ENCODE measurements around the gene ZNF474. TPM values are rescaled to one million over a fixed set of nuclear protein-coding genes. Genes with fewer than 3 reads are reported as not detected.

Gene ZNF474
- total RNA-seq, 2 donors from 2014 or later = 0.57 TPM; not detected in 1

DNA sequence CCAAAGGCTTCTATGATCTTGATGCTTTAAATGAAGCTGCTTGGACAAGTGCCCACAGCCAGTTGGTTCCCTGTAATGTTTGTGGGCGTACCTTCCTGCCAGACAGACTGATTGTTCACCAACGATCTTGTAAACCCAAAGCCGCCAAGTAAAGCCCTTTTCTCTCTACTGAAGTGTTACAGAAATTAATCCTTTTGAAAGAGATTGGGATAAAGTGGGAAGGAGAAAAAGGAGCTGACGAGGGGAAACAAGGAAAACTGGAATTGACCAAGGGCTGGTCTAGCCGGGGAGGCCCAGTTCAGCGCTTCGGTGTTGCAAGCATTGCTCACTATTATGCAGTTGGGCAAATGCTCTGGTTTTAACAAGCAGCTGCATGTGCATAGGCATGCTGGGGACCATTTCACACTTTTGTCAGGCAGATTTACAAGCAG lies 53.2 kb downstream of the ZNF474 start:
- DNase-seq = no peak
- H3K27ac Mint-ChIP-seq = no peak overlapping the region
- no peak overlapping the region for H3K4me3 Mint-ChIP-seq
- peaks cover 20% of the 10 kb centered on the region for H3K27me3 Mint-ChIP-seq
- no peak for ATAC-seq
- H3K4me1 Mint-ChIP-seq = peaks cover 2% of the 10 kb centered on the region
- no peaks in the 10 kb centered on the region for H3K9me3 ChIP-seq (ENCODE audit: control insufficient read depth, low read length, poor library complexity, severe bottlenecking)
- H3K36me3 Mint-ChIP-seq (ENCODE audit: low read depth) = no peaks in the 10 kb centered on the region

DNA sequence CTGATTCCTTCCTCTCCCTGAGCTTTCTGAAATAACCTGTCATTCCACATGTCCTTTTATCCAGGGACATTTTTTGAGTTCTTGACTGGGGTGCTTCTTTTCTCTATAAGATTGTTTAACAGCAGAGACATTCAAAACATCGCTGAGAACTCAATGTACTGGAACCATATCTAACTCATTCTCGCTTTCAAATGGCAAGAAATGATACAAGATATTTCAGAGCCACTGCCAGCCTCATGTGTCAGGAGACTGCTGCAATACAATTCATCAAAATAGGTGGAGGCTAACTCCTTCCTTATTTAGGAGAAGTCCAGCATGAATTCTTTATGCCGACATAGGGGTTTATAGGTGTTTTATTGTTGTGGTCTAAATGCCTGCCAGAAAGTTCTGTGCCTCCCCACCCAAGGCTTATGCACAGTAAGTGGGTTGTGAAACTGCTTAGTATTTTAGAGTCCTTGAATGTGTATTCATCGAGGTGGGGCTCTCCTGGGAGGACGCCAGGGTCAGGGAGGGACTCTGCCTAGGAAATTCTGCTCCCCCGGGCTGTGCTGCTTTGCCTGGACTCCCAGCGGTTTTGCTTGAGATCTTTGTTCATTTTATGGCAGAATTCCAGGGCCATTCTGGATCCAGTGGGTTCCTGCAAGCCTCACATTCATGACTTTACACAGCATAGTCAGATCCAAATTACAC lies 53.9 kb downstream of the ZNF474 start:
- Mint-ChIP-seq H3K27me3 (peaks cover 20% of the 10 kb centered on the region), H3K4me1 (peaks cover 2% of the 10 kb centered on the region), H3K4me3 (no peak overlapping the region), H3K27ac (no peak overlapping the region), H3K36me3 (ENCODE audit: low read depth) (no peaks in the 10 kb centered on the region)
- ATAC-seq (no peak), DNase-seq (no peak)
- H3K9me3 ChIP-seq (ENCODE audit: control insufficient read depth, low read length, poor library complexity, severe bottlenecking) = no peaks in the 10 kb centered on the region

DNA sequence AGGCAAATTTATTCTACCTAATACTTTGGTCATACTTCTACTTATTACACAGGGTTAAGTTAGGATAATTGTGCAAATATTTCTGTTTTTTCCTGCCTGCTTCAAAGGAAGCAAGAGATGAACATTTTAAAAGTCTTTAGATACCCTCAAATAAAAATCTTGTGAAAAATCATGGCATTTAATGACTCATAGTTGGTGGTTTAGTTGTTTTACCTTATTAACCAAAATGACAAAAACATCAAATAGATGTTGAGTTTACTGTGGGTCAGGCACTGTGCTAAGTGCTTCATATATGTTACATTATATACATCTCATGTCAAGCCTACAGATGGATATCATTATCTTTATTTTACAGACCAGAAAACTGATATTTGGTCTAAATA lies 54.4 kb downstream of the ZNF474 start:
- Mint-ChIP-seq H3K36me3 (ENCODE audit: low read depth) (no peaks in the 10 kb centered on the region), H3K27ac (no peak overlapping the region), H3K4me1 (peaks cover 2% of the 10 kb centered on the region), H3K27me3 (peaks cover 20% of the 10 kb centered on the region), H3K4me3 (no peak overlapping the region)
- no peaks in the 10 kb centered on the region for H3K9me3 ChIP-seq (ENCODE audit: control insufficient read depth, low read length, poor library complexity, severe bottlenecking)
- DNase-seq = no peak
- ATAC-seq = no peak

DNA sequence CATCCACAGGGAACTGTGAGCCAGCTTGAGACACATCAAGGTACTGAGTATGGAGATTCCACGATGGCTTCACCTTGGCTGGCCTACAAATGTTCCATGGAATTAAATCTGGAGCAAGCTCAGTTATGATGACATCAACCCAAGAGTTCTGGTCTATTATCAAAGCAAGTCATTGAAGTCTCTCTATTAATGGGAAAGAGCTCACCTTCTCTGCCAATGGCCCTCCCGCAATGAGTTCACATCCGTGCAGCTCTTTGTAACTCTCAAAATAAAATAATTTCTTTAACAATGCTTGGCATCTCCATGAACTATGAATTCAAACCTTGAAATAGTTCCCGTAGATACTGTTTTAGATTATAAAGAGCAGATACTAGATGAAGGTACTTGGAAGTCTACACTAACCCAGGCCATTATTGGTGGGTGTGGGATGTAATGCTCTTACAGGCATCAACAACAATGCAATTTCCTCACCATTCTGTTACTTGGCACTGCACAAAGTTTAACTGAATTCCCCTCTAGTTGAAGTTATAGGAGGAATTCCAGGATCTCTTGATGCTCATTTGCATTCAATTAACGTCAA lies 55.4 kb downstream of the ZNF474 start:
- no peak for DNase-seq
- Mint-ChIP-seq H3K4me3 (no peak overlapping the region), H3K27ac (no peak overlapping the region), H3K36me3 (ENCODE audit: low read depth) (no peaks in the 10 kb centered on the region), H3K27me3 (peaks cover 27% of the 10 kb centered on the region), H3K4me1 (peaks cover 2% of the 10 kb centered on the region)
- no peak for ATAC-seq
- H3K9me3 ChIP-seq (ENCODE audit: control insufficient read depth, low read length, poor library complexity, severe bottlenecking) = no peaks in the 10 kb centered on the region

DNA sequence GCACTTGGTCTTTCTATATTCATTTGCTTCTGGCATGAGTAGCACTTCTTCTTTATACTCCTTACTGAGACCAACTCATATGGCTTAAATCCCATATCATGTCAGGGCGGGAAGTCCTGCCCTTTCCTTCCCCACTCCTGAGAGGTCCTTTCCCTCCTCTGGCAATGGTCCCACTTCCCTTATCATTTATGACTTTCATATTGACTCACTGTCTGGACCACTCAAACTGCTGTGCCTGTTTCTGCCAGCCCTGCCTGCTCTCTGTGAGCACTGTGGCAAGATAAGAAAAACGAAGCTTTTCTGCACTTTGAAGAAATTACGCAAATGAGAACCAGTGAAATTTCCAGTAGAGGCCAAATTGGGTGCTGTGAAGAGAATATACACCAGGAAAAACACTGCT lies 58.1 kb downstream of the ZNF474 start:
- H3K4me3 Mint-ChIP-seq = no peak overlapping the region

DNA sequence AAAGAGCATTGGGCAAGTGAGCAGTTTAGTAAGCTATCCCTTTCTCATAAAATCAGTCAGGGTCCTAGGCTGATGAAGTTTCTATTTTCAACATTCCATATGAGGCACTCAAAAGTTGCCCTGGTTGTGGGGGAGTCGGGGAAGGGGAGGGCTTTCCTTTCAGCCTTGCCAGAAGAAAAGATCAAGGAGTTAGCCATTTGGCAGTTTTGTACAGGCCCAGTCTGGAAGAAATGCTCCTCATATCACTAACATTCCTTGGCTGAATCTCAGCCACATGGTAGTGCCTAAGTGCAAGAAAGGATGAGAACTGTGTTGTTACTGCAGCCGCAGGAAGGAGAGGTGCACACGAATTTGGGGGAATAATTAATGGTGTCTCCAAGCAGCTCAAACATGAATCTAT lies 60.8 kb downstream of the ZNF474 start:
- Mint-ChIP-seq H3K27me3 (peaks cover 56% of the 10 kb centered on the region), H3K36me3 (ENCODE audit: low read depth) (no peaks in the 10 kb centered on the region), H3K4me1 (no peaks in the 10 kb centered on the region), H3K27ac (no peak overlapping the region), H3K4me3 (no peak overlapping the region)
- H3K9me3 ChIP-seq (ENCODE audit: control insufficient read depth, low read length, poor library complexity, severe bottlenecking) = no peaks in the 10 kb centered on the region
- DNase-seq = no peak
- no peak for ATAC-seq

More for the DNA sequence above, 58.1 kb downstream of the ZNF474 start:
- DNase-seq = no peak
- H3K27ac Mint-ChIP-seq = no peak overlapping the region
- no peaks in the 10 kb centered on the region for H3K9me3 ChIP-seq (ENCODE audit: control insufficient read depth, low read length, poor library complexity, severe bottlenecking)
- no peaks in the 10 kb centered on the region for H3K36me3 Mint-ChIP-seq (ENCODE audit: low read depth)
- peaks cover under 1% of the 10 kb centered on the region for H3K4me1 Mint-ChIP-seq
- ATAC-seq = no peak
- peaks cover 45% of the 10 kb centered on the region for H3K27me3 Mint-ChIP-seq

DNA sequence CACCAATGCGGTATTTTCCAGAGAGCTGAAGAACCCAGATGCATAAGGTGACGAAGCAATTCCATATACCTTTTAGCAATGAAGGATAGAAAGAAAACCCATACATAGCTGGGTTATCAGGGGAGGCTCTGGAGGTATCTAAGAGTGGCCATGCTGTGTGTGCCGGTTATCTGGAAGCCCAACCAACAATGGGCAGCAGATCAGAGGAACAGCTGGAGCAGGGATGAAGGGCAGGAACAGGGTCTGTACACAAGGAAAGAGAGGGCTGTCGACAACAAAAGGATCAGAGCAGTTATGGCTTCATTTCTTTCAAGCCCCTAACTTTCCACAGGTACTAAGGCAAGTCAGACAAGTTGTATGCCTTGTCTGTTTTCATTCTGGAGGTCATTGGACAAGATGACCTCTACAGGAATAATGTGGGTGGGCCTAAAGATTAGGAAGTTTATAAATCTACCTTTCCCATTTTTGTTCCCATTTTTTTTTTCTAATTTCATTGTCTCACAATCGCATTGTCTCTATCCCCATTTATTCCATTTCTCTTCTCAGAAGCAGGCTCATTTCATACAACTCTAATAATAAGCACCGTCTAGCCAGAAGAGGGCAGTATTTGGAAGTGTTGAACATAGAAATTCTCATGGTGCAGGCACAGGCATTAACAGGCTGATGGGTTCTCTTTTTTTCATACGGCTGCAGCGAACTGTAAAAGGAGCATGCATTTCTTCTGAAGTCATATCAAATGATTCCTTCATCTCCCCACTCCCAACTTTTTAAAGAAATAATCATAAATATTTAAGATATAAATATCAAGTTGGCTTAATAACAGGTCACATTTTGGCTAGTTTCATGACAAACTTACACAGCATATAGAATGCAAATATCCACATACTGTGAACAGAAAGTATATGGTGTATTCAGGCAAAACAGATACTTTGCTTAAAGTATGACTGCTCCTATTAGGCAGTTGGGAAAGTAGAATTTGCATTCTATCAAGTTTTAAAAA lies 63.5 kb downstream of the ZNF474 start:
- no peak for DNase-seq
- H3K27me3 Mint-ChIP-seq = peaks cover 65% of the 10 kb centered on the region
- H3K4me1 Mint-ChIP-seq = no peaks in the 10 kb centered on the region
- H3K36me3 Mint-ChIP-seq (ENCODE audit: low read depth) = no peaks in the 10 kb centered on the region
- peak overlapping the region; percentile 51 for H3K27ac Mint-ChIP-seq
- no peaks in the 10 kb centered on the region for H3K9me3 ChIP-seq (ENCODE audit: control insufficient read depth, low read length, poor library complexity, severe bottlenecking)
- no peak overlapping the region for H3K4me3 Mint-ChIP-seq
- ATAC-seq = no peak

DNA sequence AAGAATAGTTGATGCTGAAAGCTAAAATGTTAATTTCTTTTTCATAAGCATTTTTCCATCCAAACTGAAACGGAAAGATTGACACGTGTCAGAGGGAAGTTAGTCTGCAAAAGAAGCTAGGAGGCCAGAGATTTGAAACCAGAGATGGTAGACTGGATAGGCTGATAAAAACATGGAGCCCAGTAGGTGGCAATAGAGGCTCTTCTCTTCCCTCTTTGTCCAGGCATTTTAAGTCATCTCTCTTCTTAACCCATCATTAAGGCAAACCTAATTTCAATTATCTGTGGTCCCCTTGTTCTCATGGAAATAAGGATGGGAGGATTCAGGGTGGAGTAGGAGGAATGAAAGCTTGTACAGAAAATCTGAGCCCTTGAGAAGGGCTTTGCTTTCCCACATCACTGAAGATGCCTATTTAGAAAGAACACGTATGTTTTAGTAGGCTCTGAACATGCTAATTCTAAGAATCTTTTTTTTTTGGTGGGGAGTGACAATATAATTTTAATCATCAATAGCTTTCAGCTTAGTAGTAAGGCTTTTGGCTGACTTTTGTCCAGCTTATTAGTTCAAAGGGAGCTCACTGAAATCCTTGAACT lies 66.6 kb downstream of the ZNF474 start:
- ATAC-seq = no peak
- DNase-seq = no peak
- Mint-ChIP-seq H3K4me3 (no peak overlapping the region), H3K27me3 (peaks cover 63% of the 10 kb centered on the region), H3K4me1 (no peaks in the 10 kb centered on the region), H3K27ac (no peak overlapping the region), H3K36me3 (ENCODE audit: low read depth) (no peaks in the 10 kb centered on the region)
- H3K9me3 ChIP-seq (ENCODE audit: control insufficient read depth, low read length, poor library complexity, severe bottlenecking) = no peaks in the 10 kb centered on the region

DNA sequence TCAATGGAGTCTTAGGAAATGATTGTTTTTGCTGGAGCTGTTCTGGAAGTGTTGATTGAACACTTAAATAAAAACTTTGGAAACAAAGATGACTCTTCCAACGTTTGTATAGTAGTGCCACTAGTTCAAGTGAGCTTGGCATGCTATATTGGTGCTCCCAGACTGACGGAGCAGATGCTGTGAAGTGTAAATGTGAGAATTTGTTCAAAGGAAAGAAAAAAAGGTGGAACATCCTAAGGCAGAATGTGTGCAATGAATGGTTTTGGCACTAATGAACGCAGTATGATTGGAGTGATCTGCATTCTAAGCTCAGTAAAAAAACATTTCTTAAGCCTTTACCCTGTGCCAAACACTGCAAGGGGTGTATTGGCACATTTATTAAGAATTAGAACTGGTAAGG lies 69.8 kb downstream of the ZNF474 start:
- no peak for ATAC-seq
- Mint-ChIP-seq H3K4me3 (no peak overlapping the region), H3K27me3 (peaks cover 33% of the 10 kb centered on the region), H3K36me3 (ENCODE audit: low read depth) (no peaks in the 10 kb centered on the region), H3K4me1 (no peaks in the 10 kb centered on the region), H3K27ac (no peak overlapping the region)
- no peak for DNase-seq
- H3K9me3 ChIP-seq (ENCODE audit: control insufficient read depth, low read length, poor library complexity, severe bottlenecking) = no peaks in the 10 kb centered on the region

DNA sequence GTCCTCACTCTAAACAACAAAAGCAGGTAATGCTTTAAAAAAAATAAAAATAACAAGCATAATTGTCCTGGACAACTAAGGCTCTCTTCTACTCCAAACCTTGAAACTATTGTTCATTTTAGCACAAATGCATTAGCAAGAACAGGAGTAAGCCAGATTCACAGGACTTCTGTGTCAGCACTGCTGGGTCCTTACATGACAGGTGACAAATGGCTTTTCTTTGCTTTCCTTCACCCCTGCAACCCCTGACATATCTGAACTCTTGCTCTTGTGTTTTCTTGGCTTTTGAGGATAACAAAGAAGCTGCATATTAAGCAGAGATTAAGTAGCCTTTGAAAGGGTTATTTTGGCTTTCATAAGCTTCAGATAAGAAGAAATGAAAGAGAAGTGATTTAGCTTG lies 71.1 kb downstream of the ZNF474 start:
- Mint-ChIP-seq H3K27me3 (peaks cover 30% of the 10 kb centered on the region), H3K4me1 (no peaks in the 10 kb centered on the region), H3K36me3 (ENCODE audit: low read depth) (no peaks in the 10 kb centered on the region), H3K27ac (no peak overlapping the region), H3K4me3 (no peak overlapping the region)
- ATAC-seq (no peak), DNase-seq (no peak)
- H3K9me3 ChIP-seq (ENCODE audit: control insufficient read depth, low read length, poor library complexity, severe bottlenecking) = no peaks in the 10 kb centered on the region

DNA sequence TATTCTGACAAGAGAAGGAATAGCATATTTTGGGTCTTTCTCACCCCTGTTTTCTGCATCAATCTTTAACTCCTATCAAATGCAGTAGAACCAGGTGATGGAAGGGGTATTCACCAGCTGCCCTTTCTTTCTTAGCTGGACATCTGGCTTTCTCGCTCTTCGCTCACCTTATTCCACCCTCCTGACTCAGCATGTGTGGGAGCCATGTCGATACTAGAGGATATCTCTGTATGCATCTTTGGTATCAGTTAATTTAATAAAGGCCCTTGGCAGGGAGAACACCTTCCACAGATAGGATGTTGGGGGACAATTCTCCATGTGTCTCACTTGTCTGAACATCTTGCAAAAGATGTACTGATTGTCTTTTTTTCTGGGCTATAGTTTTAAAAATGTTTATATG lies 71.5 kb downstream of the ZNF474 start:
- no peaks in the 10 kb centered on the region for H3K36me3 Mint-ChIP-seq (ENCODE audit: low read depth)
- DNase-seq = no peak
- H3K9me3 ChIP-seq (ENCODE audit: control insufficient read depth, low read length, poor library complexity, severe bottlenecking) = no peaks in the 10 kb centered on the region
- no peak overlapping the region for H3K27ac Mint-ChIP-seq
- H3K4me1 Mint-ChIP-seq = no peaks in the 10 kb centered on the region
- H3K27me3 Mint-ChIP-seq = peaks cover 26% of the 10 kb centered on the region
- H3K4me3 Mint-ChIP-seq = no peak overlapping the region
- no peak for ATAC-seq

DNA sequence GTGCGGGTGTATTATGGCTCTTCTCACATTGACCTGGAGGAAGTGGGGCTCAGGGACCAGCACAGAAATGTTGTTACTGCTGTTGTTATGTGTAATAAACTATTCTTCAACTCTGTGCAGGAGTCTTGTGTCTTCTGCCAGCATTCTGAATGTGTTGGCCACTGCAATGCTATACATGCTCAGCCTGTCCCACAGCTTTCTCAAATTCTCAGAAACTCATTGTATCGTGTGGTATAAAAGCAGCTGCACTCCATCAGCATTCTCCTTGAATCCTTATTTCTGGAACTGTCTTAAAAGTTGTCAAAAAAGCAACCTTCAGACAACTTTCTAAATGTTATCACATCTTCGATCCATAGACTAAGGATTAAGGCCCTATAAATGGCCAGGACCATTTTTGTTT lies 72.0 kb downstream of the ZNF474 start:
- Mint-ChIP-seq H3K27me3 (peaks cover 21% of the 10 kb centered on the region), H3K4me3 (no peak overlapping the region), H3K27ac (no peak overlapping the region), H3K36me3 (ENCODE audit: low read depth) (no peaks in the 10 kb centered on the region), H3K4me1 (no peaks in the 10 kb centered on the region)
- ATAC-seq (no peak), DNase-seq (no peak)
- no peaks in the 10 kb centered on the region for H3K9me3 ChIP-seq (ENCODE audit: control insufficient read depth, low read length, poor library complexity, severe bottlenecking)

DNA sequence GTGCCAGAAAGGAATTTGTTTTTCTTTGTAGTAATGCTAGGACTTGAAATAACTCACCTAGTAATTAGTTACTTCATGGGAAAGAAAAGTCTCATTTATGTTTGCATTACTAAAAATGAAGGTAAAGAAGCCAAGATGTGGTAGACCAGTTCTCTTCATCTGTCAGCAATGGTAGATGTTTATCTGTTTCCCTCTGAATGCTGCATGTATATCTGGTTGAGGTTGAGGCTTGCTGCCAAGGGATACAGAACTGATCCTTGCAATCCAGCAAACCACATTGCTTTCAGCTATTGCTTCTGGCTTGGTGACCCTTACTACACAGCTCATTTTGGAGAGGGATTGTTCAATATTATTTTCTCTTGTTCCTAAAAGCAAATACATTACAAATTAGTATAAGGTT lies 73.6 kb downstream of the ZNF474 start:
- DNase-seq (no peak), ATAC-seq (no peak)
- no peaks in the 10 kb centered on the region for H3K4me1 Mint-ChIP-seq
- no peaks in the 10 kb centered on the region for H3K9me3 ChIP-seq (ENCODE audit: control insufficient read depth, low read length, poor library complexity, severe bottlenecking)
- H3K36me3 Mint-ChIP-seq (ENCODE audit: low read depth) = no peaks in the 10 kb centered on the region
- H3K4me3 Mint-ChIP-seq = no peak overlapping the region
- no peak overlapping the region for H3K27ac Mint-ChIP-seq
- peaks cover 14% of the 10 kb centered on the region for H3K27me3 Mint-ChIP-seq
